Activated T-helper 2 cell treated with anti-CD3 and anti-CD28 coated beads, Interferon-gamma antibody, Interleukin-2, Interleukin-4, amounts not matched to agents 10 μg/mL and 5 μg/mL and 100 μg/mL, durations not matched to agents 14 hours and 24 hours and 36 hours (primary cell): ENCODE results near the gene ARSB. TPM values are rescaled to one million over a fixed set of nuclear protein-coding genes. Genes with fewer than 3 reads are reported as not detected.
"Not testable (repeated sequence)": the region's sequence is repeated elsewhere in the genome, so short reads cannot be mapped to it uniquely, and the experiment has no call there.

Source experiments
- DNase-seq: peaks from one replicate; pipeline ENCODE4 v3.0.0; 2021; ENCODE audit warnings: low spot score
- H3K27ac Mint-ChIP-seq: one replicate; pipeline ENCODE4 v1.8.0; 2021; ENCODE audit warnings: mixed read lengths
- H3K27me3 Mint-ChIP-seq: one replicate; pipeline ENCODE4 v1.8.0; 2021; ENCODE audit warnings: low read depth, mixed read lengths
- H3K36me3 Mint-ChIP-seq: one replicate; pipeline ENCODE4 v1.8.0; 2021; ENCODE audit warnings: low read depth, mixed read lengths
- H3K4me1 Mint-ChIP-seq: one replicate; pipeline ENCODE4 v1.8.0; 2021; ENCODE audit warnings: low read depth, mixed read lengths
- H3K4me3 Mint-ChIP-seq: one replicate; pipeline ENCODE4 v1.8.0; 2021; ENCODE audit warnings: low read depth, mild to moderate bottlenecking, moderate library complexity, mixed read lengths
- H3K9me3 Mint-ChIP-seq: one replicate; pipeline ENCODE4 v1.8.0; 2021; ENCODE audit warnings: mixed read lengths
- intact Hi-C: fragments of 100-400 bp; cut with micrococcal nuclease; formaldehyde crosslinking; loops from one replicate; pipeline ENCODE4 v1.15.1; 2023
- total RNA-seq: library from RNA; stranded (reverse); gene quantifications from 2 replicates; pipeline ENCODE4 v1.2.3, GENCODE V29; 2022

Gene ARSB
- total RNA-seq, 1 donor from 2014 or later = 19.6 TPM

- intact Hi-C loops = no loop called here
- Mint-ChIP-seq H3K27me3 (peaks cover 2% of the 10 kb centered on the region), H3K4me1 (no peaks in the 10 kb centered on the region), H3K36me3 (peaks cover 6% of the 10 kb centered on the region), H3K9me3 (no peaks in the 10 kb centered on the region), H3K27ac (no peak overlapping the region), H3K4me3 (no peak overlapping the region)
- no peak for DNase-seq
These were observed 103.2 kb downstream of the ARSB start for GRCh38 chr5:78881884-78882283.

DNA sequence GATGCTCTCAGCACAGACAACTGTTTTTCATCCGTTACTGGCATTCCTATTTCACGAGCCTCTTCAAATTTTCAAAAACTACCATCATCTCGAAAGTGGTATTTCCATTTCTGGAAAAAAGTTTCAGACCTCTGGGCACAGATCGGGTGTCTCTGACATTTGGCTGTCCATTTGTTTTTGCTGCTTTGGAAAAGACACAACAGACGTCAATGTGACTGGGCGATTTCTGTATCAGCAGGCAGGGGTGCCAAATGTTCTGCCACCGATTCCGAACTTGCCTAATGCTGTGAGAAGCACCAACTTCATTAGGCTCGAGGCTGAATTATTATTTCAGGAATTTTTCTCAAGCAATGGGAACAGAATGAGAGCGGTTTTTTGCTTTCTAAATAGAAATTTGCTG, 105.6 kb downstream of the ARSB start:
- H3K36me3 Mint-ChIP-seq = no peaks in the 10 kb centered on the region
- intact Hi-C loops = no loop called here

DNA sequence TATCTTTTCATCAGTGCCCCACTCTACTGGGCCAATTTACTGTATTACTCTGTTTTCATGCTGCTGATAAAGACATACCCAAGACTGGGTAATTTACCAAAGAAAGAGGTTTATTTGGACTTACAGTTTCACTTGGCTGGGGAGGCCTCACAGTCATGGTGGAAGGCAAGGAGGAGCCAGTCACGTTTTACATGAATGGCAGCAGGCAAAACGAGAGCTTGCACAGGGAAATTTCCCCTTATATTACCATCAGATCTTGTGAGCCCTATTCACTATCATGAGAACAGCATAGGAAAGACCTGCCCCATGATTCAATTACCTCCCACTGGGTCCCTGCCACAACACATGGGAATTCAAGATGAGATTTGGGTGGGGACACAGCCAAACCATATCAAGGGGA, 119.0 kb downstream of the ARSB start:
- H3K4me3 Mint-ChIP-seq, H3K4me1 Mint-ChIP-seq, H3K27me3 Mint-ChIP-seq, H3K36me3 Mint-ChIP-seq, DNase-seq, intact Hi-C loops, H3K27ac Mint-ChIP-seq: not testable (repeated sequence)
- peaks cover 16% of the 10 kb centered on the region for H3K9me3 Mint-ChIP-seq

More for the DNA sequence above, 105.6 kb downstream of the ARSB start:
- Mint-ChIP-seq H3K4me3 (no peak overlapping the region), H3K27me3 (no peaks in the 10 kb centered on the region), H3K27ac (no peak overlapping the region), H3K4me1 (no peaks in the 10 kb centered on the region), H3K9me3 (no peaks in the 10 kb centered on the region)
- no peak for DNase-seq

GRCh38 chr5:78858364-78858763, 126.7 kb downstream of the ARSB start:
- H3K4me3 Mint-ChIP-seq = no peak overlapping the region
- H3K9me3 Mint-ChIP-seq = peaks cover 26% of the 10 kb centered on the region
- peaks cover 4% of the 10 kb centered on the region for H3K36me3 Mint-ChIP-seq
- no peaks in the 10 kb centered on the region for H3K27me3 Mint-ChIP-seq
- H3K27ac Mint-ChIP-seq = no peak overlapping the region
- no peaks in the 10 kb centered on the region for H3K4me1 Mint-ChIP-seq
- no peak for DNase-seq
- intact Hi-C loops = no loop called here

GRCh38 chr5:78855026-78855425, 130.1 kb downstream of the ARSB start:
- Mint-ChIP-seq H3K36me3 (peaks cover 4% of the 10 kb centered on the region), H3K9me3 (peaks cover 12% of the 10 kb centered on the region), H3K27ac (no peak overlapping the region), H3K4me1 (no peaks in the 10 kb centered on the region), H3K27me3 (no peaks in the 10 kb centered on the region), H3K4me3 (no peak overlapping the region)
- DNase-seq = no peak
- intact Hi-C loops = no loop called here

- H3K27ac Mint-ChIP-seq, H3K4me1 Mint-ChIP-seq, H3K27me3 Mint-ChIP-seq, DNase-seq, H3K4me3 Mint-ChIP-seq, intact Hi-C loops, H3K36me3 Mint-ChIP-seq: not testable (repeated sequence)
- peaks cover 16% of the 10 kb centered on the region for H3K9me3 Mint-ChIP-seq
These were observed 133.2 kb downstream of the ARSB start for GRCh38 chr5:78851891-78852290.

- H3K9me3 Mint-ChIP-seq = peaks cover 4% of the 10 kb centered on the region
- no peak for DNase-seq
- no peaks in the 10 kb centered on the region for H3K4me1 Mint-ChIP-seq
These were observed 139.6 kb downstream of the ARSB start for GRCh38 chr5:78845470-78845869.

GRCh38 chr5:78843436-78843835, 141.7 kb downstream of the ARSB start:
- Mint-ChIP-seq H3K27ac (no peak overlapping the region), H3K36me3 (no peaks in the 10 kb centered on the region), H3K4me3 (no peak overlapping the region), H3K4me1 (no peaks in the 10 kb centered on the region), H3K27me3 (peaks cover 3% of the 10 kb centered on the region), H3K9me3 (no peaks in the 10 kb centered on the region)
- DNase-seq = no peak
- intact Hi-C loops = no loop called here

More at GRCh38 chr5:78845470-78845869, 139.6 kb downstream of the ARSB start:
- intact Hi-C loops = no loop called here
- no peak overlapping the region for H3K27ac Mint-ChIP-seq
- H3K36me3 Mint-ChIP-seq = no peaks in the 10 kb centered on the region
- no peak overlapping the region for H3K4me3 Mint-ChIP-seq
- peaks cover 3% of the 10 kb centered on the region for H3K27me3 Mint-ChIP-seq

- H3K4me3 Mint-ChIP-seq = no peak overlapping the region
- DNase-seq = no peak
These were observed 143.3 kb downstream of the ARSB start for GRCh38 chr5:78841767-78842166.

GRCh38 chr5:78838753-78839152, 146.4 kb downstream of the ARSB start:
- Mint-ChIP-seq H3K9me3 (no peaks in the 10 kb centered on the region), H3K4me1 (no peaks in the 10 kb centered on the region), H3K4me3 (no peak overlapping the region), H3K36me3 (no peaks in the 10 kb centered on the region), H3K27me3 (no peaks in the 10 kb centered on the region), H3K27ac (no peak overlapping the region)
- DNase-seq = no peak
- intact Hi-C loops = no loop called here

More at GRCh38 chr5:78841767-78842166, 143.3 kb downstream of the ARSB start:
- intact Hi-C loops = no loop called here
- Mint-ChIP-seq H3K27ac (no peak overlapping the region), H3K9me3 (no peaks in the 10 kb centered on the region), H3K36me3 (no peaks in the 10 kb centered on the region), H3K27me3 (peaks cover 3% of the 10 kb centered on the region), H3K4me1 (no peaks in the 10 kb centered on the region)

DNA sequence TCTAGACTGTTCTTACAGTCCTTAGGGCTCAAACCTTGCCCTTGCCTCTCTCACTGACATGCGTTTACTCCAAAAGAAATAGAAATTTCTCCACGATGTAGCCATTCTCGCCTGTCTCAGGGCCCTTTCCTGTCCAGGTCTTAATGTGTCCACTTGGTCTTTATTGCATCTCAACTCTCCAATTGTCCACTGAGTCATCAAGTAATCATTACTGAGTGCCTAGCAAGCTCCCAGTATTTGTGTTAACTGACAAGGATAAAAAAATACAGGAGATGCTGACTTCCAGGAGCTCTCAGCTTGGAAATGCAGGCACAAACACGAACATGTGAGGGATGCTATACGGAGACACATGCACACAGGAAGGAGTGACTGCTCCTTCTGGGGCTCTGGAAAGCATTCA, 147.3 kb downstream of the ARSB start:
- no peak overlapping the region for H3K27ac Mint-ChIP-seq
- DNase-seq = no peak
- no peak overlapping the region for H3K4me3 Mint-ChIP-seq
- H3K36me3 Mint-ChIP-seq = no peaks in the 10 kb centered on the region
- H3K27me3 Mint-ChIP-seq = no peaks in the 10 kb centered on the region
- no peaks in the 10 kb centered on the region for H3K9me3 Mint-ChIP-seq
- no peaks in the 10 kb centered on the region for H3K4me1 Mint-ChIP-seq
- intact Hi-C loops = no loop called here

DNA sequence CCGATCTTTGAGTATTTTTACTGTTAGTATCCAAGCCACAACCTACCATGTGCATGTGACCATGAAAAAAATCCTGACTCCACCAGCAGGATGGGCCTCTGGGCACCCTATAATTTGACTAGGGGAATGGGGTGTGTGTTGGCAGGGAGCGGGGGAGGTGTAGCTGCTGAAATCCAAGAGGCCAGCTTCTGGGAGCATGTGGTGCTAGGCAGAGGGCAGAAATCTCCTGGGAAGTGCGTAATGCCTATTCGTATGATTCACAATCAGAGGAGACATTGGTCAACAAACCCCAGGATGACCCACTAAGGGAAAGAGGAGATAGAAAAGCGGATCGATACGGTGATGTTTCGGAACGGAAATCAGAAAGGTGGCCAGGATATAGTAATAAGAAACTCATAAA, 149.9 kb downstream of the ARSB start:
- DNase-seq = no peak
- intact Hi-C loops = no loop called here

DNA sequence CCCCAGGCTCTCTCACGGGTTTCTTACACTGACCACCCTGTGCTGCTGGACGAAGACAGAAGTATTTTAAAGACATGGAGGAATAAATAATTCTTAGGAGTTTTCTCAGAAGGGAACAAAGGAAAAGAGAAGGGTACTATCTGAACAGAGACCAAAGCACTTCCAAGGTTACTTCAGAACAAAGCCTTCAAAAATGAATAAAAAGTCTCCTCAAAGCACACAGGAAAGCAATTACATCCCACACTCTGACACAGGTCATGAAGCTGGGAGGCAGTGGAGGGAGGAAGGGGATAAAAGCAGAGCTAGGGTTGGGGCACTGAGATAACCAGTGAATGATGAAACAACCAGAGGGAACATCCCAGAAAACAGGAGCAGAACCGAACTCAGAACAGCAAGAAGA, 151.8 kb downstream of the ARSB start:
- no peaks in the 10 kb centered on the region for H3K27me3 Mint-ChIP-seq
- H3K4me1 Mint-ChIP-seq = no peaks in the 10 kb centered on the region
- no peak overlapping the region for H3K4me3 Mint-ChIP-seq
- no peaks in the 10 kb centered on the region for H3K36me3 Mint-ChIP-seq
- DNase-seq = no peak
- intact Hi-C loops = no loop called here
- H3K27ac Mint-ChIP-seq = no peak overlapping the region
- no peaks in the 10 kb centered on the region for H3K9me3 Mint-ChIP-seq

More for the DNA sequence above, 149.9 kb downstream of the ARSB start:
- Mint-ChIP-seq H3K27me3 (no peaks in the 10 kb centered on the region), H3K27ac (no peak overlapping the region), H3K9me3 (no peaks in the 10 kb centered on the region), H3K36me3 (no peaks in the 10 kb centered on the region), H3K4me1 (no peaks in the 10 kb centered on the region), H3K4me3 (no peak overlapping the region)

DNA sequence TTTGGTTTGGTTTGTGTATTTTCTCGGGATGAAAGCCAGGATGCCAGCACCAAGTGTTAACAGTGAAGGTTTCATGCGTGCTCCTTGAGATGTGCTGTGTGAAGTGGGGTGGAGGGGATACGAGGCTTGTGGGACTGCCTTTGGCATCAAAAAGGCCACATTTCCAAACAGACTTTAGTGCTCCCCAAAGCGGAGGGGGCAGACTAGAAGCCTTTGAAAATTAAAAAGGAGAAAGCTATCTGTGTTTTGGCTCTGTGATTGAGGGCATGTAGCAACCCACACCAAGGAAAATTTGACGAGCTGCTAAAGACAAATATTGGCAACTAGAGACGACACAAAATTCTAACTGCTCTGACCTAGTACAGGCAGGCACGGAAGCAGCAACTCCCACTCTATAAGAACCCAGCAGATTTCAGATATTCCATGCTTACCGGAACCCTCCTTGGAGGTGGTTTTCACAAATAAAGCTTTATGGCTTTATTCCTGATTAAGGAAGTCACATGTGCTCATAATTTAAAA, 154.5 kb downstream of the ARSB start:
- H3K27me3 Mint-ChIP-seq = no peaks in the 10 kb centered on the region
- H3K9me3 Mint-ChIP-seq = no peaks in the 10 kb centered on the region
- H3K4me3 Mint-ChIP-seq = no peak overlapping the region
- DNase-seq = no peak
- no peaks in the 10 kb centered on the region for H3K36me3 Mint-ChIP-seq
- H3K4me1 Mint-ChIP-seq = no peaks in the 10 kb centered on the region
- no peak overlapping the region for H3K27ac Mint-ChIP-seq
- intact Hi-C loops = no loop called here
